ENCODE data around the gene GRK5. TPM values are rescaled to one million over a fixed set of nuclear protein-coding genes. Genes with fewer than 3 reads are reported as not detected.

The GRK5 gene
- total RNA-seq, 4 donors from 2014 or later: 11.6 to 38.2 (median 21.4) TPM

DNA sequence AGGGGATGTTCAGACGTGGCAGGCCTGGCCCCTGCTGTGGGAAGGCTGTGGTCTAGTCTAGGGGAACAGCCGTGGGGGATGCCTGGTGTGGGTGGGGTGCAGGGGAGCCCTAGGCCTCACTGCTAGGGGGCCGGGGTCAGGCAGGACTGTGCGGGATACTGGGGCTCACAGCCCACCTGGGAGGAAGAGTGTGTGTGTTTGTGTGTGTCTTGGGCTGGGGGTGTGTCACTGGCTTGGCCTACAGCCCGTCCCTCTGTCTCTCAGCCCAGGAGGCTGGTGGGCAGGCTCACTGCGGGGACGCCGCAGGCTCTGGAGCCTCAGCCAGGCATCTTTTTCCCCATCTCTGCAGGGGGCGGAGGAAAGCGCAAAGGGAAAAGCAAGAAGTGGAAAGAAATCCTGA lies 118.8 kb downstream of the GRK5 start:
- TF ChIP-seq, protein P1, sequence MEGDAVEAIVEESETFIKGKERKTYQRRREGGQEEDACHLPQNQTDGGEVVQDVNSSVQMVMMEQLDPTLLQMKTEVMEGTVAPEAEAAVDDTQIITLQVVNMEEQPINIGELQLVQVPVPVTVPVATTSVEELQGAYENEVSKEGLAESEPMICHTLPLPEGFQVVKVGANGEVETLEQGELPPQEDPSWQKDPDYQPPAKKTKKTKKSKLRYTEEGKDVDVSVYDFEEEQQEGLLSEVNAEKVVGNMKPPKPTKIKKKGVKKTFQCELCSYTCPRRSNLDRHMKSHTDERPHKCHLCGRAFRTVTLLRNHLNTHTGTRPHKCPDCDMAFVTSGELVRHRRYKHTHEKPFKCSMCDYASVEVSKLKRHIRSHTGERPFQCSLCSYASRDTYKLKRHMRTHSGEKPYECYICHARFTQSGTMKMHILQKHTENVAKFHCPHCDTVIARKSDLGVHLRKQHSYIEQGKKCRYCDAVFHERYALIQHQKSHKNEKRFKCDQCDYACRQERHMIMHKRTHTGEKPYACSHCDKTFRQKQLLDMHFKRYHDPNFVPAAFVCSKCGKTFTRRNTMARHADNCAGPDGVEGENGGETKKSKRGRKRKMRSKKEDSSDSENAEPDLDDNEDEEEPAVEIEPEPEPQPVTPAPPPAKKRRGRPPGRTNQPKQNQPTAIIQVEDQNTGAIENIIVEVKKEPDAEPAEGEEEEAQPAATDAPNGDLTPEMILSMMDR (IDR thresholded peaks at IDR 0.05; ENCODE audit: low read depth): no peak

DNA sequence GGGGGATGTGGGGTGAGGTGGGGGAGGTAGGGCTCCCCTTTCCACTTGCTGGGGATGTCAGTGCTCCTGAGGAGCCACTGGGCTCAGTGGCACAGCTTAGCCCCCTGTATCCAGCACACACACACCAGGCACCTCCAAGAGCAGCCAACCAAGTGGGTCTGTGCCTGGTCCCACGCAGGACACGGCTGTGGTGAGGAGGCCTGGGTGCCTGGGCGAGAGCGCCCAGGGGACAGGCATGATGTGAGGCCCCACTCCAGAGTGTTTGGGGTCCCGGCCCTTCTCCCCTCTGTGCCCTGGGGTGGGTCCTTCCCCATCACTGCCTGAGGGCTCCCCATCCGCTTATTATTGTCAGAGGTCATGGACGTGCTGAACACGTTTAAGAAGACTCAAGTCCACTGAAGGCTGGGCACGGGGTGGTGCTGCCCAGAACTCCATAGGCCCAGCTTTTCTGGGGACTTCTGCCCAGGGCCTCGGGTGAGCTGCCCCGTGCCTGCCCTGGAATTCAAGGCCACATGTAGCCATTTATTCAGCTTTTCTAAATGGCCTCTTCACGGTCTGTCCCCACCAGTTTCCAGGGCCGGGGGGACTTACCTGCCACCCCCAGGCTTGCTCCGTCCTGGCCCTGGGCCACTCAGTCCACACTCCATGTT lies 119.8 kb downstream of the GRK5 start:
- TF ChIP-seq, protein P1 (IDR thresholded peaks at IDR 0.05; ENCODE audit: low read depth): no peak

DNA sequence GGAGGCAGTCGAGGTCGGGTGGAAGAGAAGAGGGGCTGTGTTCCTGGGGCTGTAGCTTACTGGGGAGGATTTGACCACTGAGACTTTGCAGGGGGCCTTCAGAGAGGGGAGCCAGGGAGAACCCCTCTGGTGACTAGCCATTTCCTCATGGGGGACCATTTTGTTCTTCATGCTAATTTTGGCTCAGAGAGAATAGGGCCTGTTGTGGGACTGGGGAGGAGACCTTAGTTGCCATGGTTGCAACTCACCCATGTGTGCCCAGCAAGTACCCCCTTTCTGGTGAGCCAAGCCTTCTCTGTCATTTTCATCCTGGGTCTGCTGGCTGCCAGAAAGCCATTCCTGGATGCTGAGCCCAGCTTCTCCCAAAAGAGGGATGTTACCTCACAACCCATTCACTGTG lies 120.9 kb downstream of the GRK5 start:
- TF ChIP-seq, protein P1 (IDR thresholded peaks at IDR 0.05; ENCODE audit: low read depth): no peak

DNA sequence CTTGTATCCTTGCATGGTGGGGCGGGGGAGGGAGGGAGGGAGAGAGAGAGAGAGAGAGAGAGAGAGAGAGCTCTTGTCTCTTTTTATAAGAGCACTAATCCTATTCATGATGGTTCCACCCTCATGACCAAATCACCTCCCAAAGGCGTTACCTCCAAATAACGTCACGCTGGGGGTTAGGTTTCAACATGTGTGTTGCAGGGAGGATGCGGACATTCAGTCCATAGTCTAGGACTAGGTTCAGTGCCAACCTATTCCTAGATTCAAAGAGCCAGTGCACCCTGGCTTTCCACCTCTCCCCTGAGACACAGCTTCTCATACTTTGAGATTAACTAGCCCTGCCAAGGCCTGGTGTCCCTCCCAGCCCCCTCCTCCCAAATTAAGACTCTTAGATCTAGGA lies 123.0 kb downstream of the GRK5 start:
- TF ChIP-seq, protein P1 (IDR thresholded peaks at IDR 0.05; ENCODE audit: low read depth): no peak

DNA sequence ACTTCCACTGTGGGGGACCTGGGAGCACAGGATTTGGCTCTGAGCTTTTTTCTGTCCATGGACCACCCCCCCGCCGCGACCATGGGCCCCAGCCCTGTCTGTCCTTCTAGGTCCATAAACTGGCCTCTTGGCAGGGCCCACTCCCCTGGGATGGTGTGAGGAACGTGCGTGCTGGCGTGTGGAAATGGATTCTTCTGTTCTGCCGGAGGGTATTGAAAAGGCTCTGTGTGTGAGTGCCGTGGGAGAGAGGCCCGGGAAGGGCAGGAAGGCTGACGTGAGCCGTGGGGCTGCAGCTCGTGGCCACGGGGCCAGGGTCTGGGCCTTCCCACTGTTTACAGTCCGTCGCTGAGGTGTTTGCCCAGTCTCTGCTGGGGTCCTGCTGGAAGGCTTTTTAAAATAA lies 123.7 kb downstream of the GRK5 start:
- TF ChIP-seq, protein P1 (IDR thresholded peaks at IDR 0.05; ENCODE audit: low read depth): no peak

DNA sequence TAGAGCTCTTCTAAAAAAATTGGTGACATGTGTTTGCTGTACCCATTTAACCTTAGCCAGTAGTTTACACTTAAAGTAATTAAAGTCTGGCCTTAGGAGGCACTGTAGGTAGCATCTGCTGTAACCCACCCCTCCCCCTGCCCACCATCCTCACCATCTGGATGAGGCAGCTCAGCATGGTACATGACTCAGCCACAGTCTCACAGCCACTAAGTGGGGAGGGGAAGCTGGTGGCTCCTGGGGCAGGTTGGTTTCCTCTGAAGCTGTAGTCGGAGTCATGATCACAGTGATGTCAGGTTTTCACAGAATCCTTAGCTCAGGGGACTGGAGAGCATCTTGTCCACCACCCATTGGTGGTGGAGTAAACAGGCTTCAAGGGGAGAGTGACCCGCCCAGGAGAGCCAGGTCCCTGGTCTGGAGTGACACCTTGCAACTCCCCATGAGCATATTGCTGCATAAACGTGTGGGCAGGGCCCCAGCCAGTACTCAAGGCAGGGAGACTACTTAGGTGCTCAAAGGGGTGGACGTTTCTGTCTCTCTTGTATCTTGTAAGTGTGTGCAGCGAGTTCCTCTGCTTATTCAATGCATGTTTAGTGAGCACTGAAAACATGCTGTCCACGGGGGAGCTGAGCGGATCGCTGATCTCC lies 125.9 kb downstream of the GRK5 start:
- TF ChIP-seq, protein P1 (IDR thresholded peaks at IDR 0.05; ENCODE audit: low read depth): no peak

DNA sequence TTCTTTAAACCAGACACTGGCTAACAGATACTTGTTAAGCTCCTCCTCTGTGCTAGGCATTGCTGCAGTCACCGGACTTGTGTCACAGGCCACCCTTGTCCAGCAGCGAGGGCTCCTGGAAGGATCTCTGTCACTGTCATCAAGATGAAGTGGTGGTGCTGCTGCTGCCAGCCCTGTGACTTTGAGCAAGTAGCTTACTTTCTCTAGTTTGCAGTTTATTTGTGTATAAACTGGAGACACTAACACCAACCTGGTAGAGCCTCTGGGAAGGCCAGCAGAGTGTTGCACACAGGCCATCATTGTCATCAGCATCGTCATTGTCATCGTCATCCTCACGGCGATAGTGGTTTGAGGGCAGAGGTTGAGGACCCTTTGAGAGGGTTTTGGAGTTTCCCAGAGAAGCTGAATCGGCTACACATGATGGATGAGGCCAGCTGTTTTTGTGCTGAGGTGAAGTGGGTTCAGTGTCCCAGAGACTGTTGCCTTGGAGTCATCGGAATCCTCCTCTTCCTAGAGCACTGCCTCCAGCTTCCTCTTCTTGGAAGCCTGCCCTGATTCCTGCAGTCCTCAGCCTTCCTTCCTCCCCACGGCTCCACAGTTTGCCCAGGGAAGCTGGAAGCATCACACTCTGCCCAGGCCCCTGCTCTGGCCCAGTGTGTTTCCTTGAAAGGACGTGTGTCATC lies 128.4 kb downstream of the GRK5 start:
- TF ChIP-seq, protein P1 (IDR thresholded peaks at IDR 0.05; ENCODE audit: low read depth): no peak
